SK-N-SH (cell line): ENCODE results near the gene RCAN1. TPM values are rescaled to one million over a fixed set of nuclear protein-coding genes. Genes with fewer than 3 reads are reported as not detected.

Experiments
- CTCF ChIA-PET: fragments of 300-600, 350-600 bp; formaldehyde crosslinking; extraction: SDS; loops from one replicate; lab custom pipeline; 2021; lab: Yijun Ruan, JAX
- POLR2A ChIA-PET: fragments of 350-600 bp; sonication (Branson Sonifier 250); formaldehyde crosslinking; extraction: SDS; loops from one replicate; lab custom pipeline; 2020; ENCODE audit warnings: antibody characterized with exemption, inconsistent platforms; lab: Yijun Ruan, JAX
- DNase-seq: peaks from one replicate; pipeline ENCODE4 v3.0.0; 2012
- H2AFZ ChIP-seq: fragments of 200-600 bp; sonication (generic); 2 replicates; pipeline ENCODE4 v1.8.1; 2016; ENCODE audit warnings: antibody characterized with exemption, mild to moderate bottlenecking, low read depth
- H3F3A ChIP-seq: fragments of 200-600 bp; sonication (generic); replicated peaks from 2 replicates; pipeline ENCODE3; 2016; ENCODE audit warnings: antibody characterized with exemption, mild to moderate bottlenecking; ENCODE audit not compliant: insufficient read depth
- H3K27ac ChIP-seq, 2 experiments: fragments of 200-500 bp in 1 of 2; fragments of 200-600 bp in 1 of 2; sonication (Bioruptor generic) in 1 of 2; sonication (generic), shearing (Covaris generic) in 1 of 2; 2 replicates each; pipeline versions ENCODE4 v1.5.1 to v1.6.1; 2014 to 2016; ENCODE audit warnings: low read depth in 2 of 2, inconsistent platforms in 1 of 2, low read length in 1 of 2, mild to moderate bottlenecking in 1 of 2, mixed read lengths in 1 of 2
- H3K27me3 ChIP-seq: fragments of 200-600 bp; sonication (generic), shearing (Covaris generic); 2 replicates; pipeline ENCODE4 v1.6.1; 2016; ENCODE audit warnings: mixed run types; ENCODE audit not compliant: insufficient read depth
- H3K36me3 ChIP-seq, 2 experiments: fragments of 200-500 bp in 1 of 2; fragments of 200-600 bp in 1 of 2; sonication (Bioruptor generic) in 1 of 2; sonication (generic) in 1 of 2; replicated peaks in 1 of 2; 2 replicates each; pipeline versions ENCODE3 to v1.5.1; 2014 to 2016; ENCODE audit warnings: low read length in 1 of 2, mild to moderate bottlenecking in 1 of 2; ENCODE audit not compliant: insufficient read depth in 2 of 2, control insufficient read depth in 1 of 2
- H3K4me1 ChIP-seq, 2 experiments: fragments of 200-500 bp in 1 of 2; fragments of 200-600 bp in 1 of 2; sonication (Bioruptor generic) in 1 of 2; sonication (generic), shearing (Covaris generic) in 1 of 2; 2 replicates each; pipeline versions ENCODE4 v1.5.1 to v1.6.1; 2014 to 2016; ENCODE audit warnings: low read depth in 1 of 2, low read length in 1 of 2, mixed run types in 1 of 2; ENCODE audit not compliant: insufficient read depth in 2 of 2, control insufficient read depth in 1 of 2
- H3K4me2 ChIP-seq: fragments of 200-600 bp; sonication (generic), shearing (Covaris generic); 2 replicates; pipeline ENCODE4 v1.6.1; 2017; ENCODE audit warnings: mixed run types
- H3K4me3 ChIP-seq, 2 experiments: fragments of 200-500 bp in 1 of 2; fragments of 200-600 bp in 1 of 2; sonication (Bioruptor generic) in 1 of 2; sonication (generic), shearing (Covaris generic) in 1 of 2; 2 replicates each; pipeline versions ENCODE4 v1.5.1 to v1.8.1; 2014 to 2016; ENCODE audit warnings: low read depth in 2 of 2, inconsistent platforms in 1 of 2, low read length in 1 of 2, mild to moderate bottlenecking in 1 of 2, mixed read lengths in 1 of 2, moderate library complexity in 1 of 2
- H3K79me2 ChIP-seq: fragments of 200-600 bp; sonication (generic); 2 replicates; pipeline ENCODE4 v1.8.1; 2017; ENCODE audit warnings: mild to moderate bottlenecking; ENCODE audit not compliant: insufficient read depth
- H3K9ac ChIP-seq: fragments of 200-600 bp; sonication (generic); 2 replicates; pipeline ENCODE4 v1.6.1; 2017; ENCODE audit warnings: mixed run types
- H3K9me2 ChIP-seq: fragments of 200-600 bp; sonication (generic); 2 replicates; pipeline ENCODE4 v1.6.1; 2017; ENCODE audit warnings: mixed run types
- H3K9me3 ChIP-seq: fragments of 200-600 bp; sonication (generic); 2 replicates; pipeline ENCODE4 v1.6.1; 2017; ENCODE audit warnings: mixed run types, mild to moderate bottlenecking, moderate library complexity
- H4K20me1 ChIP-seq: fragments of 200-600 bp; sonication (generic); 2 replicates; pipeline ENCODE4 v1.6.1; 2017; ENCODE audit warnings: mild to moderate bottlenecking, mixed run types; ENCODE audit not compliant: insufficient read depth
- ELF1 ChIP-seq: IDR thresholded peaks from 2 replicates; pipeline ENCODE4 v1.4.0; 2012
- EP300 ChIP-seq, 2 experiments: IDR thresholded peaks; 2 replicates each; pipeline versions ENCODE4 v1.4.0 to v1.6.1; 2012; ENCODE audit warnings: borderline replicate concordance in 1 of 2, low read depth in 1 of 2, low read length in 1 of 2
- FOXM1 ChIP-seq: IDR thresholded peaks from 2 replicates; pipeline ENCODE4 v1.4.0; 2012; ENCODE audit warnings: low read depth, mild to moderate bottlenecking
- GABPA ChIP-seq: IDR thresholded peaks from 2 replicates; pipeline ENCODE4 v1.4.0; 2012; ENCODE audit warnings: low read depth, mild to moderate bottlenecking
- MAX ChIP-seq: IDR thresholded peaks from 2 replicates; pipeline ENCODE4 v1.4.0; 2012; ENCODE audit warnings: low read depth
- MXI1 ChIP-seq: IDR thresholded peaks from 2 replicates; pipeline ENCODE4 v1.6.1; 2012; ENCODE audit warnings: mild to moderate bottlenecking, low read depth, low read length, improper control_type of control experiment
- POLR2AphosphoS5 ChIP-seq: IDR thresholded peaks from 2 replicates; pipeline ENCODE4 v1.6.1; 2012; ENCODE audit warnings: low read depth, low read length
- RCOR1 ChIP-seq: fragments of 150-350 bp; IDR thresholded peaks from 2 replicates; pipeline ENCODE4 v1.6.1; 2017; ENCODE audit warnings: antibody characterized with exemption, low read length
- RFX5 ChIP-seq: IDR thresholded peaks from 2 replicates; pipeline ENCODE4 v1.6.1; 2012; ENCODE audit warnings: mild to moderate bottlenecking, improper control_type of control experiment, low read length
- RXRA ChIP-seq: IDR thresholded peaks from 2 replicates; pipeline ENCODE4 v1.4.0; 2012; ENCODE audit warnings: low read depth, mild to moderate bottlenecking, borderline replicate concordance
- SIN3A ChIP-seq: IDR thresholded peaks from 2 replicates; pipeline ENCODE4 v1.6.1; 2012; ENCODE audit warnings: low read depth, mild to moderate bottlenecking, low read length, moderate library complexity, borderline replicate concordance
- SMC3 ChIP-seq: IDR thresholded peaks from 2 replicates; pipeline ENCODE4 v1.6.1; 2012; ENCODE audit warnings: low read depth, low read length, improper control_type of control experiment
- TCF12 ChIP-seq: IDR thresholded peaks from 2 replicates; pipeline ENCODE4 v1.4.0; 2012
- TEAD4 ChIP-seq: IDR thresholded peaks from 2 replicates; pipeline ENCODE4 v1.4.0; 2012; ENCODE audit warnings: mild to moderate bottlenecking, borderline replicate concordance; ENCODE audit not compliant: insufficient read depth
- USF1 ChIP-seq: IDR thresholded peaks from 2 replicates; pipeline ENCODE4 v1.4.0; 2012; ENCODE audit warnings: low read depth, borderline replicate concordance
- YY1 ChIP-seq: IDR thresholded peaks from 2 replicates; pipeline ENCODE4 v1.4.0; 2012; ENCODE audit warnings: low read depth, mild to moderate bottlenecking
- WGBS: methylation state at CpG from one replicate; pipeline ENCODE4 v1.1.6; 2017; ENCODE audit warnings: low lambda C conversion rate; 5-methylcytosine and 5-hydroxymethylcytosine counted together
- polyA plus RNA-seq, 3 experiments: library from polyadenylated mRNA; depleted of rRNA; stranded (reverse); fragments of >200 nt; gene quantifications; 2 replicates each; pipeline ENCODE4 v1.2.3, GENCODE V29; 2012

The RCAN1 gene
- polyA plus RNA-seq, 1 of the 3 experiments (the other 2 are of a cell fraction), result 16.7 TPM

GRCh38 chr21:34560021-34560420, 54.9 kb downstream of the RCAN1 start:
- 89% methylated on average over 5 of the region's 5 CpGs for WGBS
- H3K9ac ChIP-seq, result no peak overlapping the region
- no peak for TF ChIP-seq SMC3
- TF ChIP-seq GABPA, result no peak
- TF ChIP-seq RXRA, result no peak
- no peak for TF ChIP-seq EP300 (IDR thresholded peaks at IDR 0.05; ENCODE audit: borderline replicate concordance in 1 of 2, low read depth in 1 of 2, low read length in 1 of 2)
- TF ChIP-seq POLR2AphosphoS5, result no peak
- TF ChIP-seq MXI1, result no peak
- no peak for TF ChIP-seq TEAD4
- H3K9me2 ChIP-seq, result no peaks in the 10 kb centered on the region
- H3K9me3 ChIP-seq, result no peaks in the 10 kb centered on the region
- H3K4me2 ChIP-seq, result no peak overlapping the region
- no peak for DNase-seq
- no peak overlapping the region for H3K4me3 ChIP-seq
- ChIA-PET CTCF (no interaction called here), POLR2A (no interaction called here)
- no peaks in the 10 kb centered on the region for H3K36me3 ChIP-seq
- no peaks in the 10 kb centered on the region for H4K20me1 ChIP-seq
- H3K79me2 ChIP-seq, result no peaks in the 10 kb centered on the region
- H3K4me1 ChIP-seq, result no peaks in the 10 kb centered on the region
- H3F3A ChIP-seq, result peaks cover 1% of the 10 kb centered on the region
- no peaks in the 10 kb centered on the region for H3K27me3 ChIP-seq
- H2AFZ ChIP-seq, result no peak overlapping the region
- H3K27ac ChIP-seq, result no peak overlapping the region

GRCh38 chr21:34559089-34559631, 55.8 kb downstream of the RCAN1 start:
- Histone ChIP-seq H3K4me2 (no peak overlapping the region), H3K4me1 (peaks cover 0 to 2% of the 10 kb centered on the region in 2 experiments; a peak in 1 of 4 replicates), H3K27ac (no peak overlapping the region), H2AFZ (no peak overlapping the region), H3K4me3 (no peak overlapping the region), H3F3A (peaks cover 8% of the 10 kb centered on the region), H3K36me3 (no peaks in the 10 kb centered on the region), H3K9me2 (no peaks in the 10 kb centered on the region), H3K27me3 (no peaks in the 10 kb centered on the region), H4K20me1 (no peaks in the 10 kb centered on the region), H3K79me2 (no peaks in the 10 kb centered on the region), H3K9ac (no peak overlapping the region), H3K9me3 (no peaks in the 10 kb centered on the region)
- TF ChIP-seq MAX, result no peak
- 92% methylated on average over 6 of the region's 6 CpGs for WGBS
- POLR2A ChIA-PET, result no interaction called here
- no peak for DNase-seq
- CTCF ChIA-PET, result no interaction called here

DNA sequence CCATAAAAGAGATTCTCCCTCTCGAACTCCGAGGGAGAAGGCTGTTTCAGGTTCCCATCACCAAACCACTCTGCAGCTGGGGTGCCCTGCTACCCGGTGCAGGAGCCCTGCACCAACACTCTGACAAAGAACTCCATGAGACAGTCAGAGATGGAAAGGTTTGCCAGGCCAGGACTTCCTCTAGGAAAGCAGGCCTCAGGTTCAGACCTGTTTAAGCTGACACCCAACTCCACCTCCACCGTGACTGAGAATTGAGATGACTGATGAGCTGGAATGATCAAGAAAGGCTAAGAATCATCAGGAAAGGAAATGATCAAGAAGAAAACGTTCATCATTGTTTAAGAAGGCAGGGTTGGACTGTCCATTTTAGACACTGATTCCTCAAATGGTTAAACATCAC, 56.7 kb downstream of the RCAN1 start:
- H2AFZ ChIP-seq, result no peak overlapping the region
- DNase-seq, result no peak
- H3K9me2 ChIP-seq, result no peaks in the 10 kb centered on the region
- H4K20me1 ChIP-seq, result no peaks in the 10 kb centered on the region
- no peaks in the 10 kb centered on the region for H3K79me2 ChIP-seq
- no peak for TF ChIP-seq RCOR1
- TF ChIP-seq ELF1, result no peak
- TF ChIP-seq MAX, result no peak
- no peak for TF ChIP-seq YY1
- TF ChIP-seq TCF12, result no peak
- no peak for TF ChIP-seq SIN3A
- no peak for TF ChIP-seq RXRA
- TF ChIP-seq USF1, result no peak
- TF ChIP-seq RFX5, result no peak
- TF ChIP-seq FOXM1, result no peak
- H3K27me3 ChIP-seq, result no peaks in the 10 kb centered on the region
- H3K4me3 ChIP-seq, result no peak overlapping the region
- H3K9ac ChIP-seq, result no peak overlapping the region
- H3K27ac ChIP-seq, result no peak overlapping the region
- no peaks in the 10 kb centered on the region for H3K9me3 ChIP-seq
- 79% methylated on average over 5 of the region's 5 CpGs for WGBS
- POLR2A ChIA-PET, result no interaction called here
- CTCF ChIA-PET, result interaction anchor here (0.8 kb wide), 1 partner anchor 45 kb away, joined by 4 read pairs; no protein-coding TSS in a partner anchor
- no peak overlapping the region for H3K4me2 ChIP-seq
- H3K36me3 ChIP-seq, result no peaks in the 10 kb centered on the region
- H3K4me1 ChIP-seq, result peaks cover 0 to 9% of the 10 kb centered on the region in 2 experiments; a peak in 1 of 4 replicates
- peaks cover 17% of the 10 kb centered on the region for H3F3A ChIP-seq
